Stimulated activated CD4-positive, alpha-beta T cell treated with anti-CD3 and anti-CD28 coated beads, Interleukin-2, amount 100 ng/mL, for 48 hours (primary cell): ENCODE measurements around the gene PPP1R3E.

Experiments used
- DNase-seq, 2 donors: peaks; one replicate each; pipeline ENCODE4 v3.0.0-alpha.2; 2020

The PPP1R3E gene

GRCh38 chr14:23322568-23323517, 20.2 kb upstream of the PPP1R3E start:
- no peak for DNase-seq

DNA sequence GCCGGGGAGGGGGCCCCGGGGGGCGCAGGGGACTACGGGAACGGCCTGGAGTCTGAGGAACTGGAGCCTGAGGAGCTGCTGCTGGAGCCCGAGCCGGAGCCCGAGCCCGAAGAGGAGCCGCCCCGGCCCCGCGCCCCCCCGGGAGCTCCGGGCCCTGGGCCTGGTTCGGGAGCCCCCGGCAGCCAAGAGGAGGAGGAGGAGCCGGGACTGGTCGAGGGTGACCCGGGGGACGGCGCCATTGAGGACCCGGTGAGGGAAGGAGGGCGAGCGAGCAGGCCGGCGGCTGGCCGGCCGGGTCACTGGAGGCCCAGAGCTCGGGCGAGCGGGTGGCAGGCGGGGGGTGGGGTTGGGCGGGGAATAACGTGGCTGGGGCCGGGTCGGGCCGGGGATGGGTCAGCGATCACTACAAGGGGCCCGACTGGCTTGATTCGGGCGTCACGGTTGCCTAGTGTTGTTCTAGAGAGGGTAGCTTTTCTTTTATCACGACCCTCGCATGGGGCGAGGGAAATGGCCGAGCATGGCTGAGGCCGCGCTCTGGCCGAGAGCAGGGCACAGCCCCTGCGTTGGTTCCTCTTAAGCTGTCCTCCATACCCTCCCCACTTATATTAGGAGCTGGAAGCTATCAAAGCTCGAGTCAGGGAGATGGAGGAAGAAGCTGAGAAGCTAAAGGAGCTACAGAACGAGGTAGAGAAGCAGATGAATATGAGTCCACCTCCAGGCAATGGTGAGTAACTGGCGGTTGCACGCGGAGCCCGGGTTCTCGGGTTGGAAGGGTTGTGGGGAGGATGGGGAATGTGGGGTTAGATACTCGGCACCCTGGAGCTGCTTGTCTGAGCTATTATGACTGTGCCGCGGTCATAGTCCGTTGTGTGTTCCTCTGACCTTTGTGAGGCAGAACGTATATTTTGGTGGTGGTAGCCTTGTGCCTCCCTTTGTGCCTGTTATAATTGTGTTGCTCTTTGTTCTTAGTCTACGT, 19.2 kb upstream of the PPP1R3E start:
- peak; percentile 60 to 63 for DNase-seq

DNA sequence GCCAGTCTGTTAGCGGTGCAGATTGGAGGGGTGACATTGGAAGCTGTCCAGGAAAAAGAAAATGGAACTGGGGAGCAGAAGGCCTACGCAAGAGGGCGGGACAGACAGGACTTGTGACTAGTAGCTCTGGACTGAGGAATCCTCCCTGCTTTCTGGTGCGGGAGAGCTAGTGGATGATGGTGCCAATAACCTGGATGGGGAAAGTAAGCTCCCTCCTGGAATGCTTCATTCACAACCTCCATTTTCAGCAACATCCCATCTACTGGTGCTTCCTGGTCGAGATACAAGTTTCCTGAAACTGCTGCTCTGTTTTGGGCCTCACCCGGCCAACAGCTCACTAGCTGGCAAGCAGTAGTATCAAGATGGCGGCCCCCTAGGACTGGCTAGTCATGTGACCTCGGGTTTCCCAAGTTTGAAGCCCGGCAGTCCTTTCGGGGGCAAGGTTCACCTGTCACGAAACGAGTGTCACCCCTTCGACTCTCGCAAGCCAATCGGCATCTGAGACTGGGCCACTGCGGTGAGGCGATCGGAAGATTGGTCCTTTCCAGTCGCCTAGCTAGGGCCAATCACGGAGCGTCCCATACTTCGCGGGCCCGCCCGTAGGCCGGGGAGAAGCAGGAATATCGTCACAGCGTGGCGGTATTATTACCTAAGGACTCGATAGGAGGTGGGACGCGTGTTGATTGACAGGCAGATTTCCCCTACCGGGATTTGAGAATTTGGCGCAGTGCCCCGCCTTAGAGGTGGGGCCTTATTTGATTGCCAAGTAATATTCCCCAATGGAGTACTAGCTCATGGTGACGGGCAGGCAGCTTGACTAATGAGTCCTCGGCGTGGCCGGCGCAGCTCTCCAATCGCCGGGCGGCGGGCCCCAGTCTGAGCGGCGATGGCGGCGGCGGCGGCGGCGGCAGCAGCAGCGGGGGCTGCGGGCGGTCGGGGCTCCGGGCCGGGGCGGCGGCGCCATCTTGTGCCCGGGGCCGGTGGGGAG, 18.2 kb upstream of the PPP1R3E start, which contains the start of gene PABPN1:
Gene PABPN1 (plus strand): TSS at position 874 of the 988 bp plus-strand sequence. CDS start 13 bp downstream, at position 887.
- peak; percentile 89 to 94 for DNase-seq

- DNase-seq: no peak
Observed at GRCh38 chr14:23319746-23320583, 17.3 kb upstream of the PPP1R3E start.

GRCh38 chr14:23316300-23316699, 13.6 kb upstream of the PPP1R3E start:
- DNase-seq: no peak

DNA sequence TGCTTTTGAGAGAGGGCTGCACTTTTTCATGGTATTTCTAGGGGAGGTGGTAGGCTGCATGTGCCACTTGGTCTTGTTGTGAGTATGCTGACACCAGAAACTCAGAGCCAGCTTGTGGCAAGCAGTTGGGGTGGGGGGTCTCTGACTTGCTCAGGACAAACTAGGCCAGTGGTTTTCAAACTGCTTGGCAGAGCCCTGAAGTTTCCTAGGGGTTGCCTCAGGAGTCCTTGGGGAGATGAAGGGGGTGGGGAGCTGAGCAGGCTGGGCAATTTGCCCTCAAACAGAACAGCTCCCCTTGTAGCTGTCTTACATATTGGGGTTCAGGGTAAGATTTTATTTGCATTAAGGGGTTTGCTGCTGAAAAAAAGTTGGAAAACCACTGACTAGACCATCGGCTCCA, 7.9 kb upstream of the PPP1R3E start:
- DNase-seq: no peak

- no peak for DNase-seq
Observed at GRCh38 chr14:23308721-23309445, 6.2 kb upstream of the PPP1R3E start.

DNA sequence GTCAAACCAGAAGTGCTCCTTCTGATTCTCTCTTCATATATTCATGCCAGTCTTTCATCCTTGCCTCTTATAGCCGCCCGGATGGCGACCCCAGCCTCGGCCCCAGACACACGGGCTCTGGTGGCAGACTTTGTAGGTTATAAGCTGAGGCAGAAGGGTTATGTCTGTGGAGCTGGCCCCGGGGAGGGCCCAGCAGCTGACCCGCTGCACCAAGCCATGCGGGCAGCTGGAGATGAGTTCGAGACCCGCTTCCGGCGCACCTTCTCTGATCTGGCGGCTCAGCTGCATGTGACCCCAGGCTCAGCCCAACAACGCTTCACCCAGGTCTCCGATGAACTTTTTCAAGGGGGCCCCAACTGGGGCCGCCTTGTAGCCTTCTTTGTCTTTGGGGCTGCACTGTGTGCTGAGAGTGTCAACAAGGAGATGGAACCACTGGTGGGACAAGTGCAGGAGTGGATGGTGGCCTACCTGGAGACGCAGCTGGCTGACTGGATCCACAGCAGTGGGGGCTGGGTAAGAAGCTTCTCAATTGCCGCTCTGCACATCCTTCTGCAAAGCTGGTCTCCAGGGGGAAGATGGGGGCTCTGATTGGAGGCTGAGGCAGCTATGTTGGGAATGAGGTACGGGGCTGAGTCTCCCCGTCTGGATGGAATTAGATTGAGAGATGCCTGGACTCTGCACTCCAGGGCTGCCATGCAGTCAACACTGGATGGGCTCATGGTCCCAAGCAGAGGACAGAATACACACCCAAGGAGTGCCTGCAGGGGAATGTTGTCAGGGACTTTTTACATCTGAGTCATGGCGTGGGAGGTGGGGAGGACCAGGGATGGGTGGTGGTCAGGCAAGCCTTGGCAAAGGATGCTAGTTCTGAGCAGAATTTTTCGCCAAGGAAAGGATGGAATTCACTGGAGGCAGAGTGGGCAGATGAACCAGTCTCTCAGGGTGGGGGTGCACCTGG, 5.3 kb upstream of the PPP1R3E start:
- DNase-seq: no peak

DNA sequence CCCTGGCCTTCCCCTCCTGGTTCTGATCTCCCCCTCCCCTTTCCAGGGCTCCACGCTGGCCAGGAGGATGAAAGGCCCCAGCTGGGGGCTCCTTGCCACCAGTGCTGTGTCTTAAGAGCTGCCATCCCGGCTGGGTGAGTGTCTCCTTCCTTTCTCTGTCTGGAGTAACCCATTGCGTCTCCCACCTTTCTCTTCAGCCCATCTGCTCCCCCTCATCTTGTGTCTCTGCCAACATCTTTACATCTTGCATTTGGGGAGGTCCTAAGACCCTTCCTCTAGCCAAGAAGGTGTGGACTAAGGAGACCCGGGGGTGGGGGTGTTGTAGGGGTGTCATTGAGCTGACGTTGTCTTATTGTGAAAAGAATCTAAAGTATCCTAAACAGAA, 4.5 kb upstream of the PPP1R3E start:
- DNase-seq: no peak

- DNase-seq: no peak
Observed at GRCh38 chr14:23306412-23307145, 3.9 kb upstream of the PPP1R3E start, which contains the start of gene BCL2L2. Gene BCL2L2 (plus strand): TSS chr14:23306833. CDS start chr14:23307768, 935 bp downstream.

- no peak for DNase-seq
Observed at GRCh38 chr14:23301969-23302289, 730 bp downstream of the PPP1R3E start.

DNA sequence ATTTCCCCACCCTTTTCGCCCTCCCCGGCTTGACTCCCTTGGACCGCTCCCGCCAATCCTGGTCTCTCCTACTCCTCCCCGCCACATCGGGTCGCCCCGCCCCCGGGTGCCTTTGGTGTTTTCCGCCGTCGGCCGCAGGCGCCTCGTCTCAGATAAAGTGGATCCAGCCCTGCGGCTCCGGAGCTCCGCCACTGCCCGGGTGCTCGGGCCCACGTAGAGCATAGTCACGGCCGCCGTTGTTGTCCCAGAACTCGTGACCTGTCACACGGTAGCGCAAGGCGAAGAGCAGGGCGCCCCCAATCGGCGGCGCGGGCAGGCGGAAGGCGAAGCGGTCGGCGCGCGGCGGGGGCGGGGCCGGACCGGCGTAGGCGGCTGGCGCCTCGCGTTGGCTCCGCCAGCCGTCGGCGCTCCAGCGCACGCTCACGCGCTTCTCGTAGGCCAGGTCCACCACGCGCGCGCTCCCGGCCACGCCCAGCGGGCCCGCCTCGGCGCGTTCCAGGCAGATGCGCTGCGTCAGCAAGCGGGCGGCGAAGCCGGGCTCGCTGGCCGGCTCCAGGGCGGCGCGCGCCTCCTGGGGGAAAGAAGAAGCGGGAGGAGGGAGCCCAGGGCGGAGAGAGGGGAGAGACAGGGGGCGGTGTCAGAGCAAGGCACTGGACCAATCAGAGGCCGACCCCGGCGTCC, 1.2 kb downstream of the PPP1R3E start:
- peak; percentile 96 to 97 for DNase-seq

DNA sequence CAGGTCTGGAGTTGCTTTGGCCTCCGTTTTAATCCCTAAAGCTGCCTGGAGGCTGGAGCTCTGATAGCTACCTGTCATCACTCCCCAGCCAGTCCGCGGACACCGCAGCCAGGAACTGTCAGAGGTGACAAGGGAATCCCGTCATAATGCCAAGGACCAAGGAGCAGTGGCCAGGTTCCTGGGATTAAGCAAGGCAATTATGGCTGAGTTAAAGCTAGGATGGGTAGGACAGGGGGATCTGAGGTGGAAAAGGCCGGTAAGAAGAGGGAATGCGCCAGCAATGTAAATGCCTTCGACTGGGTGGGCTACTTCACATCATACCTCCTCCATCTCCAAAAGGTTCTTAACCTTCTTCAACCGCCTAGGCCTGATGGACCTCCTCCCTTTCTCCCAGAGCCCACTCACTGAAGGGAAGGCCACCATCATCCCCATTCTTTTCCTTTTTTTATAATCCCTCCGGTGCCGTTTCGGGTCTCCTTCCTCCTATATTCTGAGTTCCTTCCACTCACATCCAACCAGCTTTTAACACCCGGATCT, 1.9 kb downstream of the PPP1R3E start:
- DNase-seq: no peak

DNA sequence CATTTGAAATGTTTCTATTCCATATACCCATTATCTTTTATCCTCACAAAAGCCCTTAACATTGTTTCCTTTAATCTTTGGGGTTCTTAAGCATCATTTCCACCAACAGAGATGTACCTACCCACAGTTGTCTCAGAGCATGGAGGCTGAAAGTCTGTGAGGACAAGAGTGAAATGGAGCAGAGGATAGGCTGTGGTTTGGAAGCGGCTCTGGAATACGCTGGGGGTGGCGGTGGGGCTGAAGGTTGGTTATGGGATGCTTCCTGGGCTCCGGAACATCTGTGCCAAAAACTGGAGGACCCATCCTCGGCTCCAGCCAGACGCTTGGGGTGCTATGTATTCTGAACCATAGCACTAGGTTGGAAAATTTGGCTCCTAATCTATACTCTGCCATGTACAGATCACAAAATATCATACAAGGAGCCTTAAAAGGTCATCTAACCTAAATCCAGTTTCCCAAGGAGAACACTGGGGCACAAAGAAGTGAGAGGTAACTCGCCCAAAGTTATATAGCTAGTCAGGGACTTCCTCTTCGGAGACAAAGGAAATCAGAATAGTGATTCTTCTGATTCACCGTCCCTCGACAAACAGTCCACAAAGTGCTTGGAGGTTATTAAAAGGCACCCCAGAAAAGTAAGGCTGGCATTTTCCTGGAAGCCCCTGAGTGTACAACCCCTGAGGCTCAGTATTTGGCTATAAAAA, 2.5 kb downstream of the PPP1R3E start:
- DNase-seq: no peak

DNA sequence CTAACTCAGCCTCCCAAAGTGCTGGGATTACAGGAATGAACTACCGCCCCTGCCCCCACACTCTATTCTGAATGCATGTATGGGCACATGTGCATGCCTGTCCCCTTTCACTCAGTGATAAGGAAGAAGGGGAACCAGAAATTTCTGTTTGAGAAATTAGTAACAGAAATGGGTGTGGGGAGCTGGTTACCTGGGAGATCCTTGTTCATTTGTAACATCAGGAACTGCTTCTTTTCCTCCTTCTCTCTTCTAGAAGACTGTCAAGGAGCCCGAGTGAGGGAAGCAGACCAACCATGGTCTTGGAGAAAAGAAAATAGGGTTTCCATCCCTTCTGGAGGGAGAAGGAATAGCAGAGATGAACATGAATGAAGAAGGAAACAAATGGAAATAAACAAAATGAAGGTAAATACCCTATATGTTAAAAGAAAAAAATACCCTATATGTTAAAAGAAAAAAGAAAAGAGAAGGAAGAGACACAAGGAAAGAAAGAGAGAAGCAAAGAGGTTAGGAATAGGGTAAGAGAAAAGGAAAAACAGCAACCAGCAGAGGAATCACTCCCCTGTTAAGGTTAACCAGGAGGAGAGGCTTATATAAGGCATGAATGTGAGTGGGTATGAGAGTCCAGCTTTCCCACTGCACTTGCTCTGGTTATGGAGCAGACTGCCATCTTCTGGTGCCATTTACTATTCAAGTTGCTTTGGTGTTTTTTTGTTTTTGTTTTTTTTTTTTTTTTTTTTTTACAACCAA, 3.3 kb downstream of the PPP1R3E start:
- DNase-seq: no peak

DNA sequence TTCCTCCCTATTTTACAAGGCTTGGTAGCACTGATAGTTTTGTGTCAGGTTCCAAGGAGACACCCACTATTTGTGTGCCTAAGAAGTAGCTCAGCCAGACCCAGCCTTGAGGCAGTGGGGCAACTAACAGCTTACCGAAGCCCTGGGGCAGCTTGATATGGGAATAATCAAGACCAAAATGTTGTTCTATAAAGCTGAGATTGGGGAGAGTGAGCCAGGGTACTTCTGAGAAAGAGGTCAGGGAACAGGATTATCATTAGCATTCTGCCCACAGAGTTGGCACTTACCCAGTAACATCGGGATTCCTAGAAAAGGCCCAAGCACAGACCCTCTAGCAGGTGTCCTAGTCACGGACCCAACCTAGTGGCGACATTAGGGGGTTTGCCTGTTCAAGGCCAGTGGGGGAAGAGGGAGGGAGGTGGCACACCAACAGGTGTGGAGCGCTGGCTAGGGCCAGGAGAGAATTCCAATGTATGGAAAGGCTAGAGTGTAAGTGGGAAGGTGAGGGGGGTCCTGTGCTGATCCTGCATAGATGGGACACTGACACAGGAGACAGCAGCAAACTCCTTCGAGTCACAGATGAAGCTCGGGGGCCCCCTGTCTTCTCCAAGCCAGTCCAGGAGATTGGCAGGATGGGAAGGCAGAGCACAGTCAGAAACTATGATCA, 4.9 kb downstream of the PPP1R3E start:
- DNase-seq: no peak
